WTC11 (cell line): ENCODE measurements around the gene MRPS23. TPM values are rescaled to one million over a fixed set of nuclear protein-coding genes. Genes with fewer than 3 reads are reported as not detected.

Source experiments
- ATAC-seq: fragments of 200-7000 bp; cut with Tn5 transposase; 2 replicates; pipeline ENCODE4 v1.10.0; 2021; ENCODE audit warnings: mild to moderate bottlenecking, moderate library complexity
- CTCF ChIA-PET: fragments of 300-600 bp; sonication (Branson Sonifier 250); formaldehyde crosslinking; loops from one replicate; lab custom pipeline; 2021; ENCODE audit warnings: antibody characterized with exemption; lab: Charles Lee
- POLR2A ChIA-PET: fragments of 350-600 bp; sonication (Branson Sonifier 250); formaldehyde crosslinking; loops from one replicate; lab custom pipeline; 2021; ENCODE audit warnings: antibody characterized with exemption; lab: Charles Lee
- DNase-seq: peaks from one replicate; pipeline ENCODE4 v3.0.0; 2021; ENCODE audit warnings: low spot score
- H3K27ac Mint-ChIP-seq: 2 replicates; pipeline ENCODE4 v1.8.0; 2021; ENCODE audit warnings: mixed read lengths
- H3K27me3 Mint-ChIP-seq: 2 replicates; pipeline ENCODE4 v1.8.0; 2021; ENCODE audit warnings: low read depth, mild to moderate bottlenecking, moderate library complexity, mixed read lengths
- H3K36me3 Mint-ChIP-seq: 2 replicates; pipeline ENCODE4 v1.8.0; 2021; ENCODE audit warnings: mixed read lengths
- H3K4me1 Mint-ChIP-seq: 2 replicates; pipeline ENCODE4 v1.8.0; 2022; ENCODE audit warnings: mixed read lengths
- H3K4me3 Mint-ChIP-seq: 2 replicates; pipeline ENCODE4 v1.8.0; 2021; ENCODE audit warnings: mild to moderate bottlenecking, moderate library complexity, mixed read lengths
- H3K9me3 Mint-ChIP-seq: 2 replicates; pipeline ENCODE4 v1.8.0; 2021; ENCODE audit warnings: mixed read lengths
- CREB1 ChIP-seq: sonication (generic); formaldehyde crosslinking; IDR thresholded peaks from 2 replicates; pipeline ENCODE4 v1.8.0; 2023; ENCODE audit warnings: mild to moderate bottlenecking, missing genetic modification reagents
- ETV6 ChIP-seq: sonication (generic); formaldehyde crosslinking; IDR thresholded peaks from 2 replicates; pipeline ENCODE4 v1.8.1; 2022; ENCODE audit warnings: mild to moderate bottlenecking, missing genetic modification reagents
- FOXP1 ChIP-seq: sonication (generic); formaldehyde crosslinking; IDR thresholded peaks from 2 replicates; pipeline ENCODE4 v1.8.0; 2022; ENCODE audit warnings: missing genetic modification reagents, mild to moderate bottlenecking, moderate library complexity, borderline replicate concordance
- GRHL2 ChIP-seq: fragments of 250-450 bp; sonication (Bioruptor Pico); IDR thresholded peaks from 2 replicates; pipeline ENCODE4 v1.8.0; 2022; ENCODE audit warnings: mild to moderate bottlenecking, moderate library complexity; ENCODE audit not compliant: insufficient replicate concordance, severe bottlenecking
- IRF2 ChIP-seq: sonication (generic); formaldehyde crosslinking; IDR thresholded peaks from 2 replicates; pipeline ENCODE4 v1.8.0; 2022; ENCODE audit warnings: low read depth, missing genetic modification reagents, borderline replicate concordance
- MXD4 ChIP-seq: fragments of 250-450 bp; sonication (Bioruptor Pico); IDR thresholded peaks from 2 replicates; pipeline ENCODE4 v1.8.0; 2021; ENCODE audit warnings: mild to moderate bottlenecking, moderate library complexity, borderline replicate concordance
- OVOL2 ChIP-seq: fragments of 250-450 bp; sonication (Bioruptor Pico); IDR thresholded peaks from 2 replicates; pipeline ENCODE4 v1.9.0; 2021; ENCODE audit warnings: mild to moderate bottlenecking, borderline replicate concordance
- RELA ChIP-seq: sonication (generic); formaldehyde crosslinking; IDR thresholded peaks from 2 replicates; pipeline ENCODE4 v1.8.1; 2022; ENCODE audit warnings: missing genetic modification reagents, mild to moderate bottlenecking, borderline replicate concordance
- RORB ChIP-seq: fragments of 250-450 bp; sonication (Bioruptor Pico); IDR thresholded peaks from 2 replicates; pipeline ENCODE4 v1.9.0; 2021; ENCODE audit warnings: mild to moderate bottlenecking
- SMAD4 ChIP-seq: sonication (generic); formaldehyde crosslinking; IDR thresholded peaks from 2 replicates; pipeline ENCODE4 v1.8.0; 2022; ENCODE audit warnings: mild to moderate bottlenecking, missing genetic modification reagents
- SP1 ChIP-seq: sonication (generic); formaldehyde crosslinking; conservative IDR thresholded peaks from 2 replicates; pipeline ENCODE4 v1.8.1; 2022; ENCODE audit warnings: missing genetic modification reagents
- TP53 ChIP-seq: sonication (generic); formaldehyde crosslinking; IDR thresholded peaks from 2 replicates; pipeline ENCODE4 v1.8.1; 2023; ENCODE audit warnings: mild to moderate bottlenecking, missing genetic modification reagents
- ZBTB21 ChIP-seq: sonication (generic); formaldehyde crosslinking; IDR thresholded peaks from 2 replicates; pipeline ENCODE4 v1.8.1; 2023; ENCODE audit warnings: mild to moderate bottlenecking, missing genetic modification reagents, borderline replicate concordance
- ZNF121 ChIP-seq: sonication (generic); formaldehyde crosslinking; IDR thresholded peaks from 2 replicates; pipeline ENCODE4 v1.8.0; 2023; ENCODE audit warnings: missing genetic modification reagents
- ZNF138 ChIP-seq: sonication (generic); formaldehyde crosslinking; conservative IDR thresholded peaks from 2 replicates; pipeline ENCODE4 v1.8.1; 2022; ENCODE audit warnings: mild to moderate bottlenecking, moderate library complexity, missing genetic modification reagents
- total RNA-seq: library from RNA; stranded (reverse); gene quantifications from 3 replicates; pipeline ENCODE4 v1.2.3, GENCODE V29; 2021
- TF ChIP-seq, protein P1 (sequence below): sonication (generic); formaldehyde crosslinking; IDR thresholded peaks from 2 replicates; pipeline ENCODE4 v1.8.0; 2023; ENCODE audit warnings: missing genetic modification reagents, mild to moderate bottlenecking, borderline replicate concordance
- TF ChIP-seq, protein P2 (sequence below): fragments of 200-600 bp; IDR thresholded peaks from 2 replicates; pipeline ENCODE4 v1.8.0; 2022; ENCODE audit warnings: antibody characterized with exemption
- TF ChIP-seq, protein P3 (sequence below): fragments of 250-450 bp; sonication (Bioruptor Pico); IDR thresholded peaks from 2 replicates; pipeline ENCODE4 v1.9.0; 2021; ENCODE audit warnings: moderate library complexity, mild to moderate bottlenecking, inconsistent platforms, borderline replicate concordance
- TF ChIP-seq, protein P4 (sequence below): sonication (generic); formaldehyde crosslinking; IDR thresholded peaks from 2 replicates; pipeline ENCODE4 v1.8.0; 2022; ENCODE audit warnings: mild to moderate bottlenecking, missing genetic modification reagents
- TF ChIP-seq, protein P5 (sequence below): sonication (generic); formaldehyde crosslinking; IDR thresholded peaks from 2 replicates; pipeline ENCODE4 v1.8.1; 2022; ENCODE audit warnings: low read depth, missing genetic modification reagents, borderline replicate concordance
- TF ChIP-seq, protein P6 (sequence below): sonication (generic); formaldehyde crosslinking; conservative IDR thresholded peaks from 2 replicates; pipeline ENCODE4 v1.8.1; 2022; ENCODE audit warnings: mild to moderate bottlenecking, missing genetic modification reagents

MRPS23 gene
- total RNA-seq, 1 experiment from 2014 or later, result 65.3 TPM

DNA sequence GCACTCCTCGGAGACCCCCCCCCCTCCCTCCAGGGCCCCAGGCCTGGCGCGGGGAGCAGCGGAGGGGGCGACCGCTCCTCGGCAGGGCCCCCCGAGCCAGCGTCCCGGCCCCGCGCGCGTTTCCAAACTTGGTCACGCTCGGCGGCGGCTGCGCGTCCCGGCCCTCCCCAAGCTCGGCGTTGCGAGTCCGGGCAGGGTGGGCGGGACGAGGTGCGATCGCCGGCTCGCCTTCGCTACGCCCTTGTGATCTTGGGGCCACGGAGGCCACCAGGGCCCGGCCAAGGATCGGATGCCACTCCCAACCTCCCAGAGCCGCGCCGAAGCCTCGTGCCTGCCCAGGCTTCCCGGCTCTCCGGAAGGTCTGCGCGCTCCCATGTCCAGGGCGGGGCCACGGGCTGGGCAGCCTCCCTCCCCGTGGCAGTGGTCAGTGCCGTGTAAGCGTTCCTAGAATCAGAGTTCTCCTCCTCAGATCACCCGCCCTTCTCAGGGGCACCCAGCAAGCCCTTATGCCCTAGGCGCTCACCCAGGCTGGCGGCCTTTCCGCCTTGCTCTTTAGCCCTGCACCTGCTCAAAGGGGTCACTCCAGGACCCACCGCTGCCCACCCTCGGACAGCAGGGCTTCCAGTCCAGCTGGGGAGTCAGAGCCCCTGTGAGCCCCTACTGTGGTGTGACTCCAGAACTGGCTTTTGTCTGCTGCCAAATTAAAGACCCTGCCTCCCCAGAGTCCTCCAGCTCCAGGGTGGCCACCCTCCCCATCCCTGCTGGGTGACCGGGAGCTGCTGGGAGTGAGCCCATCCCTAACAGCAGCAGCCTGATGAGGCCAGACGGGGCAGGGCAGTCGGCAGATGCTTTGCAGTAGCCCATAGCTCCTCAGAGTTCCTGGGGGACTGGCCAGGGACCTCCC, 12.2 kb upstream of the MRPS23 start (continued):
- TF ChIP-seq, protein P1, sequence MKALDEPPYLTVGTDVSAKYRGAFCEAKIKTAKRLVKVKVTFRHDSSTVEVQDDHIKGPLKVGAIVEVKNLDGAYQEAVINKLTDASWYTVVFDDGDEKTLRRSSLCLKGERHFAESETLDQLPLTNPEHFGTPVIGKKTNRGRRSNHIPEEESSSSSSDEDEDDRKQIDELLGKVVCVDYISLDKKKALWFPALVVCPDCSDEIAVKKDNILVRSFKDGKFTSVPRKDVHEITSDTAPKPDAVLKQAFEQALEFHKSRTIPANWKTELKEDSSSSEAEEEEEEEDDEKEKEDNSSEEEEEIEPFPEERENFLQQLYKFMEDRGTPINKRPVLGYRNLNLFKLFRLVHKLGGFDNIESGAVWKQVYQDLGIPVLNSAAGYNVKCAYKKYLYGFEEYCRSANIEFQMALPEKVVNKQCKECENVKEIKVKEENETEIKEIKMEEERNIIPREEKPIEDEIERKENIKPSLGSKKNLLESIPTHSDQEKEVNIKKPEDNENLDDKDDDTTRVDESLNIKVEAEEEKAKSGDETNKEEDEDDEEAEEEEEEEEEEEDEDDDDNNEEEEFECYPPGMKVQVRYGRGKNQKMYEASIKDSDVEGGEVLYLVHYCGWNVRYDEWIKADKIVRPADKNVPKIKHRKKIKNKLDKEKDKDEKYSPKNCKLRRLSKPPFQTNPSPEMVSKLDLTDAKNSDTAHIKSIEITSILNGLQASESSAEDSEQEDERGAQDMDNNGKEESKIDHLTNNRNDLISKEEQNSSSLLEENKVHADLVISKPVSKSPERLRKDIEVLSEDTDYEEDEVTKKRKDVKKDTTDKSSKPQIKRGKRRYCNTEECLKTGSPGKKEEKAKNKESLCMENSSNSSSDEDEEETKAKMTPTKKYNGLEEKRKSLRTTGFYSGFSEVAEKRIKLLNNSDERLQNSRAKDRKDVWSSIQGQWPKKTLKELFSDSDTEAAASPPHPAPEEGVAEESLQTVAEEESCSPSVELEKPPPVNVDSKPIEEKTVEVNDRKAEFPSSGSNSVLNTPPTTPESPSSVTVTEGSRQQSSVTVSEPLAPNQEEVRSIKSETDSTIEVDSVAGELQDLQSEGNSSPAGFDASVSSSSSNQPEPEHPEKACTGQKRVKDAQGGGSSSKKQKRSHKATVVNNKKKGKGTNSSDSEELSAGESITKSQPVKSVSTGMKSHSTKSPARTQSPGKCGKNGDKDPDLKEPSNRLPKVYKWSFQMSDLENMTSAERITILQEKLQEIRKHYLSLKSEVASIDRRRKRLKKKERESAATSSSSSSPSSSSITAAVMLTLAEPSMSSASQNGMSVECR (CRISPR knock-in tag), result peak; percentile 47; the same call in 1 of the 2 replicates
- TF ChIP-seq MXD4, result no peak
- TF ChIP-seq, protein P2, sequence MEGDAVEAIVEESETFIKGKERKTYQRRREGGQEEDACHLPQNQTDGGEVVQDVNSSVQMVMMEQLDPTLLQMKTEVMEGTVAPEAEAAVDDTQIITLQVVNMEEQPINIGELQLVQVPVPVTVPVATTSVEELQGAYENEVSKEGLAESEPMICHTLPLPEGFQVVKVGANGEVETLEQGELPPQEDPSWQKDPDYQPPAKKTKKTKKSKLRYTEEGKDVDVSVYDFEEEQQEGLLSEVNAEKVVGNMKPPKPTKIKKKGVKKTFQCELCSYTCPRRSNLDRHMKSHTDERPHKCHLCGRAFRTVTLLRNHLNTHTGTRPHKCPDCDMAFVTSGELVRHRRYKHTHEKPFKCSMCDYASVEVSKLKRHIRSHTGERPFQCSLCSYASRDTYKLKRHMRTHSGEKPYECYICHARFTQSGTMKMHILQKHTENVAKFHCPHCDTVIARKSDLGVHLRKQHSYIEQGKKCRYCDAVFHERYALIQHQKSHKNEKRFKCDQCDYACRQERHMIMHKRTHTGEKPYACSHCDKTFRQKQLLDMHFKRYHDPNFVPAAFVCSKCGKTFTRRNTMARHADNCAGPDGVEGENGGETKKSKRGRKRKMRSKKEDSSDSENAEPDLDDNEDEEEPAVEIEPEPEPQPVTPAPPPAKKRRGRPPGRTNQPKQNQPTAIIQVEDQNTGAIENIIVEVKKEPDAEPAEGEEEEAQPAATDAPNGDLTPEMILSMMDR, result no peak
- TF ChIP-seq TP53 (CRISPR knock-in tag), result no peak
- TF ChIP-seq ZNF121 (CRISPR knock-in tag), result peak; percentile 94
- TF ChIP-seq ZNF138 (CRISPR knock-in tag), result no peak
- peak; percentile 33; the same call in 1 of the 2 replicates for TF ChIP-seq FOXP1 (CRISPR knock-in tag)
- TF ChIP-seq SMAD4 (CRISPR knock-in tag), result no peak
- TF ChIP-seq ZBTB21, result no peak
- TF ChIP-seq OVOL2 (CRISPR knock-in tag), result no peak
- TF ChIP-seq GRHL2 (CRISPR knock-in tag), result no peak
- TF ChIP-seq, all 79 proteins: peak for 7

DNA sequence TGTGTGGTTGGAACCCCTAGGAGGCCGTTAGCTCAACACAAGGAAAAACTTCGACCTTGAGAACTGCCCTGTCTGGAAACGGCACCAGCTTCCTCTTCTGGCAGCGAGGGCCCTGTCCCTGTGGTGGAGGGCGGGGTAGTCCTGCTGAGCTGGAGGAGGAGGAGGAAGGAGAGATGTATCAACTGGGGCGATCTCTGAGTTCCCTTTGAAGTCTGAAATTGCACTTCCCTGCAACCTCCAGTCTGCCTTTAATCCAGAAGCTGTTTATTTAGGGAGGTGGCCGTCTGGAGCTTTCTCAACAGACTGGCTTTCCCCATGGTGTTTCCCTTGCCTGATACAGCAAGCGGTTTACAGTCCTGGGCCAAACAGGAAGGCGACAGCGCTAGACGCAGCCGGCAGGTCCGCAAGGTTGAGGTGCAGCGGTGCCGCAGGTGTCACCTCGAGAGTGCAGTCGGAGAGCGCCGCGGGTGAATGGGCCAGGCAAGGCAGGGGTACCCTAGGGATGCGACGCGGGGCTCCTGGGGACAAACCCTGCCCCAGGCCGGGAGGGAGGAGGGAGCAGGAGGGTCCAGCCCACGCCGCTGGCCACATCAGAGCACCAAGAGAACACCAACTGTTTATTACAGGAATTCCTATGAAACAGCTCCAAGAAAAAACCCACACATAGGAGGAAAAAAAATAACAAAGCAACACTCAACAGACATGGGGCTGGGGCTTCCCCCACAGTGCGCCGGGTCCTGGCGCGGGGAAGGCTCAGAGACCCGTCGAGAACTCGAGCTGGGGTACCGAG, 11.4 kb upstream of the MRPS23 start:
- ChIA-PET POLR2A (interaction anchor here (0.7 to 3.8 kb wide), 10 partner anchors 11 to 479 kb away, joined by 3 to 21 read pairs (median 4); partner anchors contain the start of genes MRPS23, SRSF1 and VEZF1), CTCF (interaction anchor here (0.5 to 14.8 kb wide), 22 partner anchors 12 to 249 kb away, joined by 3 to 207 read pairs (median 4); partner anchors contain the start of genes CUEDC1, MRPS23 and SRSF1)
- peak overlapping the region; percentile 79 for H3K4me3 Mint-ChIP-seq
- peaks cover 40% of the 10 kb centered on the region for H3K27me3 Mint-ChIP-seq
- H3K4me1 Mint-ChIP-seq, result peaks cover 55% of the 10 kb centered on the region
- ATAC-seq (peak; percentile 34), DNase-seq (peak; percentile 58)
- H3K36me3 Mint-ChIP-seq, result no peaks in the 10 kb centered on the region
- H3K9me3 Mint-ChIP-seq, result no peaks in the 10 kb centered on the region
- no peak overlapping the region for H3K27ac Mint-ChIP-seq
- TF ChIP-seq ETV6 (CRISPR knock-in tag), result peak; percentile 79
- TF ChIP-seq, protein P3, sequence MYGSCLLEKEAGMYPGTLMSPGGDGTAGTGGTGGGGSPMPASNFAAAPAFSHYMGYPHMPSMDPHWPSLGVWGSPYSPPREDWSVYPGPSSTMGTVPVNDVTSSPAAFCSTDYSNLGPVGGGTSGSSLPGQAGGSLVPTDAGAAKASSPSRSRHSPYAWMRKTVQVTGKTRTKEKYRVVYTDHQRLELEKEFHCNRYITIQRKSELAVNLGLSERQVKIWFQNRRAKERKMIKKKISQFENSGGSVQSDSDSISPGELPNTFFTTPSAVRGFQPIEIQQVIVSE (CRISPR knock-in tag), result no peak
- TF ChIP-seq IRF2, result no peak
- TF ChIP-seq FOXP1 (CRISPR knock-in tag), result peak; percentile 70; the same call in 1 of the 2 replicates
- TF ChIP-seq, protein P4, sequence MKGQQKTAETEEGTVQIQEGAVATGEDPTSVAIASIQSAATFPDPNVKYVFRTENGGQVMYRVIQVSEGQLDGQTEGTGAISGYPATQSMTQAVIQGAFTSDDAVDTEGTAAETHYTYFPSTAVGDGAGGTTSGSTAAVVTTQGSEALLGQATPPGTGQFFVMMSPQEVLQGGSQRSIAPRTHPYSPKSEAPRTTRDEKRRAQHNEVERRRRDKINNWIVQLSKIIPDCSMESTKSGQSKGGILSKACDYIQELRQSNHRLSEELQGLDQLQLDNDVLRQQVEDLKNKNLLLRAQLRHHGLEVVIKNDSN (CRISPR knock-in tag), result no peak
- TF ChIP-seq, protein P5, sequence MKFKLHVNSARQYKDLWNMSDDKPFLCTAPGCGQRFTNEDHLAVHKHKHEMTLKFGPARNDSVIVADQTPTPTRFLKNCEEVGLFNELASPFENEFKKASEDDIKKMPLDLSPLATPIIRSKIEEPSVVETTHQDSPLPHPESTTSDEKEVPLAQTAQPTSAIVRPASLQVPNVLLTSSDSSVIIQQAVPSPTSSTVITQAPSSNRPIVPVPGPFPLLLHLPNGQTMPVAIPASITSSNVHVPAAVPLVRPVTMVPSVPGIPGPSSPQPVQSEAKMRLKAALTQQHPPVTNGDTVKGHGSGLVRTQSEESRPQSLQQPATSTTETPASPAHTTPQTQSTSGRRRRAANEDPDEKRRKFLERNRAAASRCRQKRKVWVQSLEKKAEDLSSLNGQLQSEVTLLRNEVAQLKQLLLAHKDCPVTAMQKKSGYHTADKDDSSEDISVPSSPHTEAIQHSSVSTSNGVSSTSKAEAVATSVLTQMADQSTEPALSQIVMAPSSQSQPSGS (CRISPR knock-in tag), result no peak
- peak; percentile 16; the same call in 1 of the 2 replicates for TF ChIP-seq SP1 (CRISPR knock-in tag)
- TF ChIP-seq, protein P6, sequence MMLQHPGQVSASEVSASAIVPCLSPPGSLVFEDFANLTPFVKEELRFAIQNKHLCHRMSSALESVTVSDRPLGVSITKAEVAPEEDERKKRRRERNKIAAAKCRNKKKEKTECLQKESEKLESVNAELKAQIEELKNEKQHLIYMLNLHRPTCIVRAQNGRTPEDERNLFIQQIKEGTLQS (CRISPR knock-in tag), result no peak
- TF ChIP-seq ZNF121 (CRISPR knock-in tag), result peak; percentile 95
- TF ChIP-seq RELA, result no peak
- no peak for TF ChIP-seq RORB
- no peak for TF ChIP-seq CREB1
